Mesodermal cell (in vitro differentiated cells): ENCODE data around the gene RFK.
A peak's percentile ranks its signal among the peaks of the same experiment; 100 is the strongest.
"Not testable (repeated sequence)": the region's sequence is repeated elsewhere in the genome, so short reads cannot be mapped to it uniquely, and the experiment has no call there.

Source experiments
- H3K27ac ChIP-seq: 2 replicates; pipeline ENCODE4 v1.7.0; 2013; ENCODE audit warnings: mild to moderate bottlenecking, low read depth, low read length, moderate library complexity; ENCODE audit not compliant: severe bottlenecking
- H3K36me3 ChIP-seq: 2 replicates; pipeline ENCODE4 v1.7.1; 2013; ENCODE audit warnings: mild to moderate bottlenecking, low read length, moderate library complexity; ENCODE audit not compliant: control insufficient read depth, insufficient read depth
- H3K4me1 ChIP-seq: one replicate; pipeline ENCODE4 v1.7.1; 2013; ENCODE audit warnings: mild to moderate bottlenecking, low read length; ENCODE audit not compliant: insufficient read depth, control insufficient read depth, poor library complexity, severe bottlenecking
- H3K4me3 ChIP-seq: 2 replicates; pipeline ENCODE4 v1.7.0; 2013; ENCODE audit warnings: low read length, control low read depth, mild to moderate bottlenecking; ENCODE audit not compliant: insufficient read depth, poor library complexity, severe bottlenecking; ENCODE audit errors: extremely low read depth
- H3K9me3 ChIP-seq: 2 replicates; pipeline ENCODE4 v1.7.1; 2013; ENCODE audit warnings: mild to moderate bottlenecking, low read length, moderate library complexity; ENCODE audit not compliant: control insufficient read depth
- WGBS, 2 experiments: methylation state at CpG; one replicate each; pipeline ENCODE4 v1.1.5; 2013; ENCODE audit warnings: missing lambda C conversion rate in 2 of 2; ENCODE audit not compliant: insufficient coverage in 2 of 2; 5-methylcytosine and 5-hydroxymethylcytosine counted together

The RFK gene

DNA sequence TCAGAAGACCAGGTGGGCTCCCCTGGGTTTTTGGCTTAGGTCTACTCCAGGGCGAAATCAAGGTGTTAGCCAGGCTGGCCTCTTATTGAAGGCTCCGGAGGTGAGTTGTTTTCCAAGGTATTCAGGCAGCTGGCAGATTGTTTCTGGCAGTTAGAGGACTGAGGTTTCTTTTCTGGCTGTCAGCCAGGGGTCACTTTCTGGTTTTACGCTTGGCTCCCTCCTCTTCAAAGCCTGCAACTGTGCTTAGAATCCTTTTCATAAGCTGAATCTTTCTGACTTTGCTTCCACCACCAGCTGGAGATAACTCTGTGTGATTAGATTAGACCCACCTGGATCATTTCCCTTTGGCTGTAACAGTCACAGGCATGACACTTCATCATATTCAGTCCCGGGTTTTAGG is 24.6 kb downstream of the RFK start:
- Histone ChIP-seq H3K36me3 (no peaks in the 10 kb centered on the region), H3K9me3 (no peaks in the 10 kb centered on the region), H3K4me3 (no peak overlapping the region), H3K27ac (no peak overlapping the region), H3K4me1 (peaks cover 17% of the 10 kb centered on the region)
- WGBS, 2 experiments, result 89 to 93% methylated on average over 2 to 3 of the region's 4 CpGs

DNA sequence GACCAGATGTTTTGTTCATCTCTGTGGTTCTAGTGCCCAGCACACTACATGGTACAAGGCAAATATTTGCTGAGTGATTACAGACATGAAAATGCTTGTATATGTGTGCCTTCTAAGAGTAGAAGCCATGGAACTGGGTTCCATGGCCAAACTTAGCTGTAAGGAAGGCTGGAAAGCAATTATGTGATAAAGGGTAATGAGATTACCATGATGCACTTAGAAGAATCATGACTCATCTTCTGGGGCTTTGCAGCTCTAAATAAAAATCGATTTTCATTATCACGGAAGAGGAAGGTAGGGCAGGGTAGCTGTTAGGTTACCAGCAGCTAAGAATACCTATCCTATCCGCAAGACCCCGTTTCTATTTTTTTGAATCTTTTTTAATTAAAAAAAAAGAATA is 28.0 kb downstream of the RFK start:
- H3K9me3 ChIP-seq, result no peaks in the 10 kb centered on the region
- no peak overlapping the region for H3K27ac ChIP-seq
- no peaks in the 10 kb centered on the region for H3K36me3 ChIP-seq
- H3K4me1 ChIP-seq, result peaks cover 9% of the 10 kb centered on the region
- WGBS, 2 experiments, result no CpG with 5 or more reads among the region's 4 CpGs
- H3K4me3 ChIP-seq, result no peak overlapping the region

DNA sequence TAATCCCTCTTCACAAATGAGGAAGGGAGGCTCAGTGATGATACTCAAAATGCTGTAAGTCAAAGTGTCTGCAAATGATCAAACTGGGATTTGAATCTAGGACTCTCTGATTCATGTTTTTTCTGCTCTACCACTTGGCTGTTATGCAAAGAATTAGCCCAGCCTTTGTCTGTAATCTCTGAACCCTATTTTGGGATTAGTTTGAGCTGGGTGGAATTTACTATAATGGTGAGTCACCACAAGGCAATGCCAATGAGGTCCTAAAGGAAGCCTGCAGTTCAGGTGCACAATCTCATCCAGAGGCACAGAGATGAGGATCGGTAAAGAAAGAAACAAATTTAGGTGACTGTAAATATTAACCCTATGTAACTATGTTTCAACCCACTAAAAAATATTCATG is 29.2 kb downstream of the RFK start:
- Histone ChIP-seq H3K9me3 (no peaks in the 10 kb centered on the region), H3K36me3 (no peaks in the 10 kb centered on the region), H3K4me3 (no peak overlapping the region), H3K27ac (peak overlapping the region; percentile 30), H3K4me1 (peaks cover 9% of the 10 kb centered on the region)
- WGBS, 2 experiments, result no CpG with 5 or more reads among the region's 1 CpG

DNA sequence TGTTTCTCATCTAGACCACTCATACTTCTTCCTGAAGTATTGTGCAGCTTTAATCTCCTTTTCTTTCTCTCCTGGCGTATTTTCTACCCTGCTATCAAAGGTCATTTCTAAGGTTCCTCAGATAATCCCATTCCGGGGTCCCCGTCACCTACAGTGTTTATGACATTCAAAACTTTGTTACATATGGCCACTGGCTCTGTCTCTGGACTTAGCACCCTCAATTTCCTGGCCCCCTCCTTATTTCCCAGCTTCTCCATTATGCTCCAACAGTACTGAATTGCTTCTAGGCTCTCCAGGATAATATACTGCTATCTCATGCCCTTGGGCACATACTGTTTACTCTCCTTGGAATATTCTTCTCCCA is 31.2 kb downstream of the RFK start:
- no peak overlapping the region for H3K4me3 ChIP-seq
- no peak overlapping the region for H3K27ac ChIP-seq
- no peaks in the 10 kb centered on the region for H3K9me3 ChIP-seq
- no peaks in the 10 kb centered on the region for H3K36me3 ChIP-seq
- 97 to 98% methylated on average over 3 of the region's 3 CpGs for WGBS, 2 experiments
- peaks cover 9% of the 10 kb centered on the region for H3K4me1 ChIP-seq

DNA sequence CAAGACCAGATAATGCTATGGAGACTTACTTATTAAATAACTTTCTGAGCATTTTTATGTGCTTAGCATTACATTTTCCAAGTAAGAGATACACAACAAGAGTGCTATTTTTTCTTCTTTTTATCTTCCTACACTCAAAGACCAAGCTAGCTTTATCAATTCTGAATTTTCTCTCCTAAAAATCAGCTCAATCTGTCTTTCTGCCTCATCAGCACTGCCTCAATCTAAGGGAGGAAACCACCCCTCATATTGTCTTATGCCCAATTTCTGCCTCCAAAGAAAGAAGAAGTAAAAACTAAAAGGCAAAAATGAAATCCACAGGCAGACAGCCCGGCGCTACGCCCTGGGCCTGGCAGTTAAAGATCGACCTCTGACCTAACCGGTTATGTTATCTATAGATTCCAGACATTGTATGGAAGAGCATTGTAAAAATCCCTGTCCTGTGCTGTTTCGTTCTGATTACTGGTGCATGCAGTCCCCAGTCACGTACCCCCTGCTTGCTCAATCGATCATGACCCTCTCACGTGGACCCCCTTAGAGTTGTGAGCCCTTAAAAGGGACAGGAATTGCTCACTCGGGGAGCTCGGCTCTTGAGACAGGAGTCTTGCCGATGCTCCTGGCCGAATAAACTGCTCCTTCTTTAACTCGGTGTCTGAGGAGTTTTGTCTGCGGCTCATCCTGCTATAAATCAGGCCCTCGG is 31.7 kb downstream of the RFK start:
- not testable (repeated sequence) for H3K27ac ChIP-seq
- WGBS, 2 experiments, result 89 to 91% methylated on average over 12 to 13 of the region's 16 CpGs

DNA sequence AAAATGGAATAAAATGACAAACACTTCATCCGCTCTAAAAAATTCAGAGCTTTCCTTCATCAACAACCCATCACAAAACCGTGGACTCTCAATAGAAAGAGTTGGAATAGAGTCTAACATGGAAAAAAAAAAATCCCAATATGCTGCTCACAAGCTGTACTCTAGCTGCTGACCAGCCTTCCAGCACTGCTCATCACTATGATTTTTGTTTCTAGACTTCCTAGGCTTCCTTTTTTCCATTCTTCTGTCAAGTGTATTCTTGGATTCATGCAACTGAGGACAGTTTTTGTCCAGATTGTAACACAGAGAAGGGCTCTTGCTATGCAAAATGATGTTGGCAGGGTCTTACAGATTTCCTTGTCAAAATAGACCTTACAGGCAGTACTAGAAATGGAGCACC is 34.5 kb downstream of the RFK start:
- Histone ChIP-seq H3K36me3 (no peaks in the 10 kb centered on the region), H3K4me3 (no peak overlapping the region), H3K4me1 (peaks cover 3% of the 10 kb centered on the region), H3K9me3 (no peaks in the 10 kb centered on the region), H3K27ac (no peak overlapping the region)
- WGBS, 2 experiments, result no CpG with 5 or more reads among the region's 2 CpGs

More for the DNA sequence above, 31.7 kb downstream of the RFK start:
- not testable (repeated sequence) for H3K9me3 ChIP-seq, H3K4me1 ChIP-seq, H3K4me3 ChIP-seq, H3K36me3 ChIP-seq

DNA sequence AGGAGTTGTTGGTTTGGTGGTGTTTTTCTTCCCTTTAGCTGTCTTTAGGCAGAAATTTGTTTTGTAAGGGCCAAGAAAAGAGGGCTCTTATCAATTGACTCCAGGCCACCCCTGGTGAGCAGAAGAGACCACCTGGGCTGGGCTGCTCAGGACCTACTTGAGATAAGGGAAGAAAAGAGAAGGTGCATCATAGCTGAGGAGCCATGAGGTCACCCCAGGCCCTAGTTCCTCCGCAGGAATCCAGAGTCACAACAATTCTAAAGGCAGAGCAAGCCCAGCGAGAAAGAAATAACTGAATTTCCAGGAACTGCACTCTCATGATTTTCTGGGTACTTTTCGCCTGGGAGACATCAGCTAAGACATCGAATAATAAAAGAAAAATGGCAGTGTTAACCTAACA is 34.9 kb downstream of the RFK start:
- Histone ChIP-seq H3K36me3 (no peaks in the 10 kb centered on the region), H3K9me3 (no peaks in the 10 kb centered on the region), H3K4me1 (peaks cover 3% of the 10 kb centered on the region), H3K27ac (no peak overlapping the region), H3K4me3 (no peak overlapping the region)
- 97 to 100% methylated on average over 2 to 3 of the region's 4 CpGs for WGBS, 2 experiments

DNA sequence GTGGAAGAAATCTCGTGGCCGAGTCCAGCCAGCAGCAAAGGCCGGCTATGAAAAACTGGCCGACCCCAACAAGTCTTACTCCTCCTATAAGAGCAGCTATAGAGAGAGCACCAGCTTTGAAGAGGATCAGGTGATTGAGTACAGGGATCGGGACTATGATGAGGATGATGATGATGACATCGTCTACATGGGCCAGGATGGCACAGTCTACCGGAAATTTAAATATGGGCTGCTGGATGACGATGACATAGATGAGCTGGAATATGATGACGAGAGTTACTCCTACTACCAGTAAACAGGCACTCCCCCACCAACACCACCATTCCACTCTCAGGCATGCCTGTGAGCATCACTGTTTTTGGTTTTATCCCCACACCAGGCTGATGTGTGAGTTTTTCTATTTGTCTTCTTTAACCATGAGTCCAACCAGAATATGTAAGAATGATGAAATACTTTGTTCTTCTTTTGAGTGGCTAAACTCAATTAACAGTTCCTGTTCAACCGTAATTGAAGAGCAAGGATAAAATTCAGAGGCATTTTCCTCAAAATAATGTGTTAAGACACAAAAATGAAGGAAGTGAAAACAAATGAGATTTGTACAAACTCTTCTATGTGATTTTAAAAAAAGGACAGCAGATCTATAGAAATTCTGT is 35.5 kb downstream of the RFK start:
- 95 to 97% methylated on average over 2 to 4 of the region's 10 CpGs for WGBS, 2 experiments
- Histone ChIP-seq H3K9me3 (no peaks in the 10 kb centered on the region), H3K4me3 (no peak overlapping the region), H3K4me1 (peaks cover 3% of the 10 kb centered on the region), H3K27ac (no peak overlapping the region), H3K36me3 (no peaks in the 10 kb centered on the region)

DNA sequence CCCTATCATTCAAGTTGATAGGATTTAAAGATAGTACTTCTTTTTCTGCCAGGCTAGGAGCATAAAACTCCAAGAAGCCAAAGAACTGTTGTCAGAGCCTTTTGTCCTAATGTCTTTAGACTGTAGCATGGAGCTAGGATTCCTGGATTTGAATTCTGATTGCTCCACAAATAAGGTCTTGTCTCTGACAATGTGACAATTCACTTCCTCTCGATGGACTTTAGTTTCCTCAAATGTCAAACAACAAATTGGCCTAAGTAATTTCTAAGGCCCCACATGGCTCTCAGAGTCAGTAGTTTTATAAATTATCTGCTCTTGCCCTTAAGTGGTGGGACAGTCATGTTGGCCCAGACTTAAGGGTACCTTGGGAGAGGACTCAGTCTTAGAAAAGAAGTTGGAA is 36.7 kb downstream of the RFK start:
- H3K4me1 ChIP-seq, result no peaks in the 10 kb centered on the region
- WGBS, 2 experiments, result 80 to 100% methylated on average over 1 of the region's 1 CpG
- no peaks in the 10 kb centered on the region for H3K9me3 ChIP-seq
- no peak overlapping the region for H3K27ac ChIP-seq
- no peaks in the 10 kb centered on the region for H3K36me3 ChIP-seq
- no peak overlapping the region for H3K4me3 ChIP-seq

DNA sequence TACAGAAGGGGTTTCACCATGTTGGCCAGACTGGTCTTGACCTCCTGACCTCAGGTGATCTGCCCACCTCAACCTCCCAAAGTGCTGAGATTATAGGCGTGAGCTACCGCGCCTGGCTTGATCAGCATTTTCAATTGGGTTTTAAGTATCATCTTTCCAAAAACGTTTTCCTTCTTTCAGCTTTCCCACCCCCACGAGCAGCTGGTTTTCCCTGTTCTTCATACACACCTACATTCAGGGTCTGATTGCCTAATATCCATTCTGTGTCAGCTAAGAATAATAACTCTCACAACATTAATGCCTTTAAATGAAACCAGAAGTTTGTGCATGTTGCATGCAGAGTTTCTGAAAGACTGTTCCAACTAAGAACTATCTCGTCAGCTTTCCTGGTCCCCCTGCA is 38.3 kb downstream of the RFK start:
- Histone ChIP-seq H3K4me1 (no peaks in the 10 kb centered on the region), H3K4me3 (no peak overlapping the region), H3K9me3 (no peaks in the 10 kb centered on the region), H3K36me3 (no peaks in the 10 kb centered on the region), H3K27ac (no peak overlapping the region)
- WGBS, 2 experiments, result 80 to 84% methylated on average over 6 of the region's 6 CpGs

DNA sequence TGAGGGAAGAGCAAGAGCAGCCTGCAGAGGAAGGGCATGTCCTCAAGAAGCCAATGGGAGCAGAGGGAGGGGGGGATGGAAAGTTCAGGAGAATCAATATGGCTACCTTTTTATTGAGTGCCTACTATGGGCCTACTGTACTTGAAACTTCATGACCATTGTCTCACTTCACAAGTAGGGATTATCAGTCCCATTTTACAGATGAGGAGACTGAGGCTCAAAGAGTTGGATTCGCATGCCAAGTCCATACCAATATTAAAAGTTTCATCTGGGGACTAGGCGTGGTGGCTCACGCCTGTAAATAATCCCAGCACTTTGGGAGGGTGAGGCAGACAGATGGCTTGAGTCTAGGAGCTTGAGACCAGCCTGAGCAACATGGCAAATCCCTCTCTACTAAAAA is 40.0 kb downstream of the RFK start:
- WGBS, 2 experiments, result 0 to 42% methylated on average over 1 to 2 of the region's 3 CpGs
- Histone ChIP-seq H3K4me3 (no peak overlapping the region), H3K4me1 (no peaks in the 10 kb centered on the region), H3K9me3 (no peaks in the 10 kb centered on the region), H3K36me3 (no peaks in the 10 kb centered on the region), H3K27ac (no peak overlapping the region)
